ENCODE data around the gene MPRIP.

DNA sequence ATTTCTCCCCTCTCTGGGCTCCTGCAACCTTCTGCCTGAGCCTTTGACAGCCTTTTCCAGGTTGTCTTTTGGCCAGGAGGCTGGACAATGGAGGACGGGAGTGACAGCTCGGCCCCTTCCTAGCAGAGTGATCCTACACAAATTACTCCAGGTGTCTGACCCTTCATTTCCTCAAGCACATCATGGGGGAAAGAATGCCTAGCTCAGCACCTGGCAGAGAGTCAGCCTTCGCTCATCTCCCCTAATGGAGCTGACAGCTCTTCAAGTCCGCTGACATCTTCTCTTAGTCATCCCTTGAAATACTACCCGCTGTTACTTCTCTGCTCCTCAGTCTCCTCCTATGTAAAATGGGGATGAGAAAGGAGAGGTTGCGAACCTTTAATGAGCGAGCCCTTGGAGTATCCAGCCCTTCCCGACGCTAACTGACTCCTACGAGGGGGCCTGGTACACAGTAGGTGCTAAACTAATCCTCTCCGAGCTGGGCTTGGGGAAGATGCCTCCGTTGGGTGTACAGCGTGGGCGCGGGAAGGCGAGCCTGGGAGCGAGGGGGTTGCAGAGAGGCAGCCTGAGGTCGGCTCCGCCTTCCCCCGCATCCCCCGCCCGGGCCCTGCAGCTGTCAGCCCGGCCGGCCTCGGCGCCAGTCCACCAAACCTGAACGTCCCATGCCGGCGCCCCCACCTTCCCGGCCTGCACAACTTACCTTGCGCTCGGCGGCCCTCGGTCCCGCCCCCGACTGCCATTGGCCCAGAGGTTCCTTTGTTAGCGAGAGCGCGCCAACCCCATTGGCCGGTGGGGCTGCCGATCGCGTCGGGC, 480 bp upstream of the MPRIP start:
- TF ChIP-seq SMC3 (conservative IDR thresholded peaks at IDR 0.05; ENCODE audit: poor library complexity): peak; percentile 29
- peak; percentile 78 for TF ChIP-seq POLR2AphosphoS5 (IDR thresholded peaks at IDR 0.05)
- TF ChIP-seq EZH2 (IDR thresholded peaks at IDR 0.05; ENCODE audit: borderline replicate concordance, insufficient read depth, low read length, poor library complexity, severe bottlenecking): no peak
- TF ChIP-seq, protein P1, sequence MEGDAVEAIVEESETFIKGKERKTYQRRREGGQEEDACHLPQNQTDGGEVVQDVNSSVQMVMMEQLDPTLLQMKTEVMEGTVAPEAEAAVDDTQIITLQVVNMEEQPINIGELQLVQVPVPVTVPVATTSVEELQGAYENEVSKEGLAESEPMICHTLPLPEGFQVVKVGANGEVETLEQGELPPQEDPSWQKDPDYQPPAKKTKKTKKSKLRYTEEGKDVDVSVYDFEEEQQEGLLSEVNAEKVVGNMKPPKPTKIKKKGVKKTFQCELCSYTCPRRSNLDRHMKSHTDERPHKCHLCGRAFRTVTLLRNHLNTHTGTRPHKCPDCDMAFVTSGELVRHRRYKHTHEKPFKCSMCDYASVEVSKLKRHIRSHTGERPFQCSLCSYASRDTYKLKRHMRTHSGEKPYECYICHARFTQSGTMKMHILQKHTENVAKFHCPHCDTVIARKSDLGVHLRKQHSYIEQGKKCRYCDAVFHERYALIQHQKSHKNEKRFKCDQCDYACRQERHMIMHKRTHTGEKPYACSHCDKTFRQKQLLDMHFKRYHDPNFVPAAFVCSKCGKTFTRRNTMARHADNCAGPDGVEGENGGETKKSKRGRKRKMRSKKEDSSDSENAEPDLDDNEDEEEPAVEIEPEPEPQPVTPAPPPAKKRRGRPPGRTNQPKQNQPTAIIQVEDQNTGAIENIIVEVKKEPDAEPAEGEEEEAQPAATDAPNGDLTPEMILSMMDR (IDR thresholded peaks at IDR 0.05; ENCODE audit: poor library complexity, severe bottlenecking): peak; percentile 11
- peak; percentile 32 for TF ChIP-seq EP300 (conservative IDR thresholded peaks at IDR 0.05; ENCODE audit: poor library complexity, severe bottlenecking)
